LNCaP clone FGC (cell line): ENCODE results near the gene FGD6.

Source experiments
- DNase-seq: peaks from one replicate; pipeline ENCODE4 v3.0.0-alpha.2; 2011; ENCODE audit warnings: low read depth
- H3K4me3 ChIP-seq: 2 replicates; pipeline ENCODE4 v1.5.1; 2011; ENCODE audit warnings: mild to moderate bottlenecking, low read depth, low read length, control low read depth
- CTCF ChIP-seq: IDR thresholded peaks from 2 replicates; pipeline ENCODE4 v1.5.1; 2012; ENCODE audit warnings: mild to moderate bottlenecking; ENCODE audit not compliant: control insufficient read depth, insufficient read depth; ENCODE audit errors: extremely low read depth

Gene FGD6

DNA sequence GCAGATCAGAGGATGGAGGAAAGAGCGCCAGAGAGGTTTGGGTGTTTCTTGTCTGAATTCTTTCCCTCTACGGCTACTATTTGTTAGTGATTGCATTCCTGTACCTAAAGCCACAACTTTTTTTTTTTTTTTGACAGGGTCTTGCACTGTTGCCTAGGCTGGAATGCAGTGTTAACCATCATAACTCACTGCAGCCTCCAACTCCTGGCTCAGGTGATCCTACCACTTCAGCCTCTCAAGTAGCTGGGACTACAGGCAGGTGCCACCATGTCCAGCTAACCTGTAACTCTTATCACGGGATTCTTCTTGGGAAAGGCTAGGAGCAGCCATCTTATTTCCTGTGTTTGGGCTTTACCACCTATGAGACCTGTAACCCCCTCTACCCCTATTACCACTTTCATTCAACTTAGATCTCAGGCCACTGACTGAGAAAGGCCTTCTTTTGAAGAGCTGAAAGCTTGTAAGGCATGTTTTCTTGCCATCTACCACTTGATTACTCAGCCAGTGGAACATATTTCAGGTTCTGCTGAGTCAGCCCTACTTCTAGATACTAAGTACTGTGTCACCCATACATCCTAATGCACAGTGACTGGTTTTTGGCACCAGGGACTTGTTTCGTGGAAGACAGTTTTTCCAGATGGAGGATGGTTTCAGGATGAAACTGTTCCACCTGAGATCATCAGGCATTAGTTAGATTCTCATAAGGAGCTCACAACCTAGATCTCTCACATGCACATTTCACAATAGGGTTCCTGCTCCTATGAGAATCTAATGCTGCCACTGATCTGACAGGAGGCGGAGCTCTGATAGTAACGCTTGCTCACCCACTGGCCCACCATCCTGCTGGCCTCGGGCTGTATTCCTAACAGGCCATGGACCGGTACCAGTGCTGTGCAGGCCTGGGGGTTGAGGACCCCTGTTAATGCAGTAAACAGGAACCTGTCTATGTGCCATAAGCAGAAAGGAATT is 7.2 kb upstream of the FGD6 start:
- TF ChIP-seq CTCF: no peak
- no peak overlapping the region for H3K4me3 ChIP-seq
- no peak for DNase-seq

DNA sequence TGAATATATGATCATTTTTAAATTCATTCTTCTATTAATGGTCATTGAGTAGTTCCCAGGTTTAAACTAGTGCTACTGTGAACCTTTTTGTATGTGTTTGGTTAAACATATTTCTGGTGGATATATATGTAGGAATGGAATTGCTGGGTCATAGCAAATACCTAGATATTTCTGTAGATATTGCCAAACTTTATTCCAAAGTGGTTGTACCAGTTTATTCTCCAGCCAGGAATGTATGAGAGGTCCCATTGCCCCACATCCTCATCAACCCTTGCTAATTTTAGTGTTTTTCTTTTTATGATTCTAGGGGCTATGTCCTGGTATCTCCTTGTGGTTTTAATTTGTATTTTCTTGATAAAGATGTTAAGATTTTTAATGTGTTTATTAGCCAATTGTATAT is 3.5 kb upstream of the FGD6 start:
- TF ChIP-seq CTCF: no peak
- DNase-seq: no peak

DNA sequence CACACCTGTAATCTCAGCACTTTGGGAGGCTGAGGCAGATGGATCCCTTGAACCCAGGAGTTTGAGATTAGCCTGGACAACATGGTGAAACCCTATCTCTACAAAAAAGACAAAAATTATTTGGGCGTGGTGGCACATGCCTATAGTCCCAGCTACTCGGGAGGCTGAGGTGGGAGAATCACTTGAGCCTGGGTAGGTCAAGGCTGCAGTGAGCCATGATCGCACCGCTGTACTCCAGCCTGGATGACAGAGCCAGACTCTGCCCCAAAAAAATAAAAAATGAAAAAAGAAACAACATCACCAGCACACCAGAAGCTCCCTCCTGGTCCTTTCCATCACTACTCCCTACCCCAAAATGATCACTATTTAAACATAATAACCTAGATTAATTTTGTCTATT is 2.9 kb upstream of the FGD6 start:
- peak overlapping the region; percentile 81 for H3K4me3 ChIP-seq
- no peak for DNase-seq
- TF ChIP-seq CTCF: no peak

More for the DNA sequence above, 3.5 kb upstream of the FGD6 start:
- H3K4me3 ChIP-seq: no peak overlapping the region

- no peak for TF ChIP-seq CTCF
Measured at GRCh38 chr12:95218150-95219133, 1.2 kb upstream of the FGD6 start.

GRCh38 chr12:95216711-95217376 is 423 bp downstream of the FGD6 start:
- DNase-seq: no peak
- peak overlapping the region; percentile 81 for H3K4me3 ChIP-seq
- TF ChIP-seq CTCF: no peak

More at GRCh38 chr12:95218150-95219133, 1.2 kb upstream of the FGD6 start:
- H3K4me3 ChIP-seq: peak overlapping the region; percentile 81
- DNase-seq: no peak

- H3K4me3 ChIP-seq: no peak overlapping the region; the same call in 1 of the 2 replicates
- DNase-seq: no peak
- no peak for TF ChIP-seq CTCF
Measured at GRCh38 chr12:95215949-95216348, 1.3 kb downstream of the FGD6 start.
